Epithelial cell of prostate (primary cell): ENCODE data around the gene MRGPRF.
"Not testable (repeated sequence)": the region's sequence is repeated elsewhere in the genome, so short reads cannot be mapped to it uniquely, and the experiment has no call there.

ENCODE experiments used
- DNase-seq: peaks from one replicate; pipeline ENCODE4 v3.0.0-alpha.2; 2011; ENCODE audit warnings: low read depth, low spot score
- H3K27ac ChIP-seq: fragments of 450-650 bp; 2 replicates; pipeline ENCODE4 v1.5.1; 2017; ENCODE audit warnings: mild to moderate bottlenecking

Gene MRGPRF

GRCh38 chr11:69005183-69005630, 7.8 kb downstream of the MRGPRF start:
- DNase-seq = no peak
- H3K27ac ChIP-seq = no peak overlapping the region

- no peak overlapping the region for H3K27ac ChIP-seq
- no peak for DNase-seq
Measured at GRCh38 chr11:69004411-69005182, 8.4 kb downstream of the MRGPRF start.

GRCh38 chr11:69003866-69004367, 9.1 kb downstream of the MRGPRF start:
- no peak overlapping the region for H3K27ac ChIP-seq
- no peak for DNase-seq

GRCh38 chr11:69003301-69003865, 9.7 kb downstream of the MRGPRF start:
- H3K27ac ChIP-seq = no peak overlapping the region
- no peak for DNase-seq

- no peak overlapping the region for H3K27ac ChIP-seq
- no peak for DNase-seq
Measured at GRCh38 chr11:69002570-69003231, 10.3 kb downstream of the MRGPRF start.

- no peak for DNase-seq
Measured at GRCh38 chr11:69002110-69002569, 10.9 kb downstream of the MRGPRF start.

GRCh38 chr11:69001243-69002081, 11.6 kb downstream of the MRGPRF start:
- DNase-seq = no peak
- no peak overlapping the region for H3K27ac ChIP-seq

More at GRCh38 chr11:69002110-69002569, 10.9 kb downstream of the MRGPRF start:
- H3K27ac ChIP-seq = no peak overlapping the region

- DNase-seq = no peak
- H3K27ac ChIP-seq = no peak overlapping the region
Measured at GRCh38 chr11:69000831-69001242, 12.2 kb downstream of the MRGPRF start.

- DNase-seq = no peak
- no peak overlapping the region for H3K27ac ChIP-seq
Measured at GRCh38 chr11:69000391-69000790, 12.7 kb downstream of the MRGPRF start.

- DNase-seq, H3K27ac ChIP-seq: not testable (repeated sequence)
Measured at GRCh38 chr11:68999748-69000355, 13.2 kb downstream of the MRGPRF start.

GRCh38 chr11:68999093-68999747, 13.8 kb downstream of the MRGPRF start:
- DNase-seq = no peak
- H3K27ac ChIP-seq = no peak overlapping the region

- no peak overlapping the region for H3K27ac ChIP-seq
- no peak for DNase-seq
Measured at GRCh38 chr11:68998390-68998911, 14.6 kb downstream of the MRGPRF start.

GRCh38 chr11:68997995-68998348, 15.1 kb downstream of the MRGPRF start:
- DNase-seq = no peak
- no peak overlapping the region for H3K27ac ChIP-seq

GRCh38 chr11:68997124-68997994, 15.7 kb downstream of the MRGPRF start:
- no peak overlapping the region for H3K27ac ChIP-seq
- no peak for DNase-seq

GRCh38 chr11:68996376-68997123, 16.5 kb downstream of the MRGPRF start:
- DNase-seq = no peak
- H3K27ac ChIP-seq = no peak overlapping the region

GRCh38 chr11:68994894-68995285, 18.2 kb downstream of the MRGPRF start:
- no peak for DNase-seq
- no peak overlapping the region for H3K27ac ChIP-seq

- DNase-seq = no peak
- H3K27ac ChIP-seq = no peak overlapping the region
Measured at GRCh38 chr11:68994161-68994893, 18.7 kb downstream of the MRGPRF start.
